OCI-LY1 (cell line): ENCODE measurements around the gene CACNA1H.

Experiments
- H2AFZ ChIP-seq: fragments of 200-600 bp; sonication (generic), shearing (Covaris generic); 2 replicates; pipeline ENCODE4 v1.6.0; 2014; ENCODE audit warnings: antibody characterized with exemption, mild to moderate bottlenecking, low read length
- H3F3A ChIP-seq: fragments of 200-600 bp; sonication (generic), shearing (Covaris generic); 2 replicates; pipeline ENCODE4 v1.6.0; 2014; ENCODE audit warnings: mild to moderate bottlenecking, antibody characterized with exemption, low read length, moderate library complexity; ENCODE audit not compliant: insufficient read depth
- H3K27ac ChIP-seq: fragments of 200-600 bp; sonication (generic); 2 replicates; pipeline ENCODE4 v1.5.1; 2014; ENCODE audit warnings: low read length, mixed run types, mild to moderate bottlenecking, low read depth; ENCODE audit not compliant: poor library complexity, severe bottlenecking
- H3K27me3 ChIP-seq: fragments of 200-600 bp; sonication (generic); 2 replicates; pipeline ENCODE4 v1.6.0; 2014; ENCODE audit warnings: antibody characterized with exemption, mild to moderate bottlenecking, low read length, moderate library complexity; ENCODE audit not compliant: insufficient read depth
- H3K36me3 ChIP-seq: fragments of 200-600 bp; sonication (generic); 2 replicates; pipeline ENCODE4 v1.6.1; 2014; ENCODE audit warnings: mild to moderate bottlenecking, antibody characterized with exemption, low read length, moderate library complexity, mixed read lengths; ENCODE audit not compliant: insufficient read depth
- H3K4me1 ChIP-seq: fragments of 200-600 bp; sonication (generic); 2 replicates; pipeline ENCODE4 v1.5.1; 2014; ENCODE audit warnings: mild to moderate bottlenecking, low read length, moderate library complexity; ENCODE audit not compliant: insufficient read depth, severe bottlenecking
- H3K4me2 ChIP-seq: fragments of 200-600 bp; sonication (generic), shearing (Covaris generic); 2 replicates; pipeline ENCODE4 v1.6.1; 2014; ENCODE audit warnings: low read length
- H3K4me3 ChIP-seq: fragments of 200-600 bp; sonication (generic); 2 replicates; pipeline ENCODE4 v1.5.1; 2014; ENCODE audit warnings: low read length, low read depth, mild to moderate bottlenecking, mixed read lengths; ENCODE audit not compliant: poor library complexity, severe bottlenecking
- H3K79me2 ChIP-seq: fragments of 200-600 bp; shearing (Covaris generic); 2 replicates; pipeline ENCODE4 v1.6.1; 2016; ENCODE audit warnings: mixed run types, low read length, mixed read lengths; ENCODE audit not compliant: insufficient read depth
- H3K9ac ChIP-seq: fragments of 200-600 bp; sonication (generic), shearing (Covaris generic); 2 replicates; pipeline ENCODE4 v1.6.1; 2014; ENCODE audit warnings: mild to moderate bottlenecking, low read length, mixed read lengths
- H3K9me2 ChIP-seq: fragments of 200-600 bp; sonication (generic), shearing (Covaris generic); 2 replicates; pipeline ENCODE4 v1.6.1; 2014; ENCODE audit warnings: low read depth, mild to moderate bottlenecking, low read length, mixed read lengths
- H3K9me3 ChIP-seq: fragments of 200-600 bp; shearing (Covaris generic); 2 replicates; pipeline ENCODE4 v1.6.1; 2014; ENCODE audit warnings: low read length, mixed read lengths
- H4K20me1 ChIP-seq: fragments of 200-600 bp; sonication (generic), shearing (Covaris generic); 2 replicates; pipeline ENCODE4 v1.6.0; 2016; ENCODE audit warnings: mild to moderate bottlenecking, low read length; ENCODE audit not compliant: insufficient read depth
- CTCF ChIP-seq: fragments of 200-600 bp; sonication (generic), shearing (Covaris generic); IDR thresholded peaks from 2 replicates; pipeline ENCODE4 v1.5.1; 2017; ENCODE audit warnings: mild to moderate bottlenecking, antibody characterized with exemption, low read length, moderate library complexity, mixed read lengths
- EZH2 ChIP-seq: fragments of 200-600 bp; sonication (generic), shearing (Covaris generic); IDR thresholded peaks from 2 replicates; pipeline ENCODE4 v1.8.0; 2017; ENCODE audit warnings: borderline replicate concordance, mixed run types, mild to moderate bottlenecking, antibody characterized with exemption, low read length, moderate library complexity, mixed read lengths

Gene CACNA1H

GRCh38 chr16:1151424-1152122 is 1.3 kb upstream of the CACNA1H start:
- Histone ChIP-seq H3K27ac (no peak overlapping the region), H3F3A (no peaks in the 10 kb centered on the region), H3K9me3 (no peaks in the 10 kb centered on the region), H3K4me2 (no peak overlapping the region), H3K9ac (no peak overlapping the region), H4K20me1 (no peaks in the 10 kb centered on the region), H3K36me3 (no peaks in the 10 kb centered on the region), H3K27me3 (no peaks in the 10 kb centered on the region), H3K4me1 (no peaks in the 10 kb centered on the region), H3K79me2 (no peaks in the 10 kb centered on the region), H2AFZ (no peak overlapping the region), H3K4me3 (no peak overlapping the region), H3K9me2 (no peaks in the 10 kb centered on the region)
- TF ChIP-seq CTCF (no peak), EZH2 (no peak)

- Histone ChIP-seq H3F3A (no peaks in the 10 kb centered on the region), H3K36me3 (no peaks in the 10 kb centered on the region), H3K9me3 (no peaks in the 10 kb centered on the region), H3K27ac (no peak overlapping the region), H2AFZ (no peak overlapping the region), H3K27me3 (no peaks in the 10 kb centered on the region), H3K4me3 (no peak overlapping the region), H3K9ac (no peak overlapping the region), H3K9me2 (no peaks in the 10 kb centered on the region), H4K20me1 (no peaks in the 10 kb centered on the region), H3K4me2 (no peak overlapping the region), H3K4me1 (no peaks in the 10 kb centered on the region), H3K79me2 (no peaks in the 10 kb centered on the region)
- TF ChIP-seq EZH2 (no peak), CTCF (no peak)
These were observed 725 bp upstream of the CACNA1H start for GRCh38 chr16:1152123-1152638.

- Histone ChIP-seq H3K4me2 (no peak overlapping the region), H3K4me1 (no peaks in the 10 kb centered on the region), H3K27me3 (no peaks in the 10 kb centered on the region; the same call in 1 of the 2 replicates), H3K79me2 (no peaks in the 10 kb centered on the region), H3F3A (no peaks in the 10 kb centered on the region), H3K4me3 (no peak overlapping the region), H3K9me3 (no peaks in the 10 kb centered on the region), H3K9me2 (no peaks in the 10 kb centered on the region), H4K20me1 (no peaks in the 10 kb centered on the region), H2AFZ (no peak overlapping the region), H3K27ac (no peak overlapping the region), H3K36me3 (no peaks in the 10 kb centered on the region), H3K9ac (no peak overlapping the region)
- TF ChIP-seq EZH2 (no peak), CTCF (no peak)
These were observed 714 bp downstream of the CACNA1H start for GRCh38 chr16:1153480-1154160.
